Measurements from ENCODE around the gene CDC20. TPM values are rescaled to one million over a fixed set of nuclear protein-coding genes. Genes with fewer than 3 reads are reported as not detected.

The CDC20 gene
- total RNA-seq, result 24.5 TPM

DNA sequence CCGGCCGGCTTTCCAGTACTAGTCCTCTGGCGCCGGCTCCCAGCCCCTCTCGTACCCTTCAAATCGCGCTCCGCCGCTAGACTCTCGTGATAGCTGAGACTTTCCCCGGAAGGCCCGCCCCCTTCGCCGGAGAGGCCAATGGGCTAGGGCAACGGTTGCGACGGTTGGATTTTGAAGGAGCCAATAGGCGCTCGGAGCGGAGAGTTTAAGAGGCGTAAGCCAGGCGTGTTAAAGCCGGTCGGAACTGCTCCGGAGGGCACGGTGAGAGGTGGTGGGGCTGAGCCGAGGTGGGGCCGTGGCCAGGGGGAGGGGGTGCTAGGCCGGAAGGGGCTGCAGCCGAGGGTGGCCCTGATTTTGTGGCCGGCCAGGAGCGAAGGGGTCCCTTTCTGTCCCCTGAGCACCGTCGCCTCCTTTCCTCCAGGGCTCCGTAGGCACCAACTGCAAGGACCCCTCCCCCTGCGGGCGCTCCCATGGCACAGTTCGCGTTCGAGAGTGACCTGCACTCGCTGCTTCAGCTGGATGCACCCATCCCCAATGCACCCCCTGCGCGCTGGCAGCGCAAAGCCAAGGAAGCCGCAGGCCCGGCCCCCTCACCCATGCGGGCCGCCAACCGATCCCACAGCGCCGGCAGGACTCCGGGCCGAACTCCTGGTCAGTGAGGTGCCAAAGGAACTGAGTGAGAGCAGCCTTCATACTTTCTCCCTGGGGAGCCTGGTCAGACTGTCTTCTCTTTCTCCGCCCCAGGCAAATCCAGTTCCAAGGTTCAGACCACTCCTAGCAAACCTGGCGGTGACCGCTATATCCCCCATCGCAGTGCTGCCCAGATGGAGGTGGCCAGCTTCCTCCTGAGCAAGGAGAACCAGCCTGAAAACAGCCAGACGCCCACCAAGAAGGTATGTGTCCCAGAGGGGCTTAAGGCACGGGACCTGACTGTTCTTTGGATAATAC lies at the start of gene CDC20:
TSS of gene CDC20 (plus strand) at position 236 of the 948 bp plus-strand sequence. CDS start at position 471, 235 bp downstream.

DNA sequence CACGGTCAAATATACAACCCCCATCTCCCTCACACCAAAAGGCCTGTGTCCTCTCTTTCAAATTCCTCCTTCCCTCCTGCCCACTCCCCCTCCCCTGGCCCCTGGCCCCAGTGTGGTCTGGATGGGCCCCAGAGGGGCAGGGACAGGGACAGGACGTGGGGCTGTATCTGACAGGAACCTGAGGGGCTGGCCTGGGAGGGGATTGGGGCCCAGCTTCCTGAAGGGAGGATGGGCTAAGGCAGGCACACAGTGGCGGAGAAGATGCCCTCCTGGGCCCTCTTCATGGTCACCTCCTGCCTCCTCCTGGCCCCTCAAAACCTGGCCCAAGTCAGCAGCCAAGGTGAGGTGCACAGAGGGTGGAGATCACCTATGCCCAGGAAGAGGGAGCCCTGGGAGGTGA lies 21.2 kb upstream of the CDC20 start, which contains the start of gene MPL:
TSS of gene MPL (plus strand) at position 231 of the 400 bp plus-strand sequence. CDS start at position 262, 31 bp downstream.

DNA sequence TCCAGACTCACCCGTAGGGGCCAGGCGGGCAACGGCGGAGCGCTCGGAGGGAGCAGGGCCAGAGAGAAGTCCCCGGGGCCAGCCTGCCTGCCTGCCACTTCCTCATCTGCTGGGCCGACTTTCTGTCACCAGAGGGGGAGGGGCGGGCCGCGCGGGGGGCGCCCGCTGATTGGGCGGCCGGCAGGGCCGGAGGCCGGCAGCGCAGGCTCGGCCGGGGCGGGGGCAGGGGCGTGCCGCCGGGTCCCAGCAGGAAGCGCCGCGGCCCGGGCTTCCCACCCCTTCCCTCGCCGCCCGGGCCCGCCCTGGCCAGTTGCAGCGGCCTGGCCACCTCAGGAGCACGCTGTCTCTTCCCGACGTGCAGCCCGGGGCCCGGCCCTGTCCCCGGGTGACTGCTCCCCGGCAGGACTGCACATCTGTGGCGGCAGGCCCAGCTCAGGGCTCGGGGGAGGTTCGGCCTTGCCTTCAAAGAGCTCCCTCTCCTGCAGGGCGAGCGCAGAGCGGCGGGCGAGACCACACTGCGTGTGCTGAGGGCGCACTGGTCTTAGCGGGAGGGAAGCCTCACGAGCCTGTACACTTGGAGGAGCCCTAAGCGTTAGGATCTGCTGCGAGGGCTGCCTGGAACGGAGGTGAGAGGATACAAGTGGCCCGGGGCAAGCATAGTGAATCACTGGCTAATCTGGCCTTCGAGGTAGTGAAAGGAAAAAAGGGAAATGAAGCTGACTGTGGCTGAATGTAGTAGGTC lies 9.3 kb downstream of the CDC20 start, which contains the start of gene ELOVL1:
TSS of gene ELOVL1 (minus strand) at position 108 of the 742 bp plus-strand sequence. CDS start 2,402 bp downstream, outside the sequence.

DNA sequence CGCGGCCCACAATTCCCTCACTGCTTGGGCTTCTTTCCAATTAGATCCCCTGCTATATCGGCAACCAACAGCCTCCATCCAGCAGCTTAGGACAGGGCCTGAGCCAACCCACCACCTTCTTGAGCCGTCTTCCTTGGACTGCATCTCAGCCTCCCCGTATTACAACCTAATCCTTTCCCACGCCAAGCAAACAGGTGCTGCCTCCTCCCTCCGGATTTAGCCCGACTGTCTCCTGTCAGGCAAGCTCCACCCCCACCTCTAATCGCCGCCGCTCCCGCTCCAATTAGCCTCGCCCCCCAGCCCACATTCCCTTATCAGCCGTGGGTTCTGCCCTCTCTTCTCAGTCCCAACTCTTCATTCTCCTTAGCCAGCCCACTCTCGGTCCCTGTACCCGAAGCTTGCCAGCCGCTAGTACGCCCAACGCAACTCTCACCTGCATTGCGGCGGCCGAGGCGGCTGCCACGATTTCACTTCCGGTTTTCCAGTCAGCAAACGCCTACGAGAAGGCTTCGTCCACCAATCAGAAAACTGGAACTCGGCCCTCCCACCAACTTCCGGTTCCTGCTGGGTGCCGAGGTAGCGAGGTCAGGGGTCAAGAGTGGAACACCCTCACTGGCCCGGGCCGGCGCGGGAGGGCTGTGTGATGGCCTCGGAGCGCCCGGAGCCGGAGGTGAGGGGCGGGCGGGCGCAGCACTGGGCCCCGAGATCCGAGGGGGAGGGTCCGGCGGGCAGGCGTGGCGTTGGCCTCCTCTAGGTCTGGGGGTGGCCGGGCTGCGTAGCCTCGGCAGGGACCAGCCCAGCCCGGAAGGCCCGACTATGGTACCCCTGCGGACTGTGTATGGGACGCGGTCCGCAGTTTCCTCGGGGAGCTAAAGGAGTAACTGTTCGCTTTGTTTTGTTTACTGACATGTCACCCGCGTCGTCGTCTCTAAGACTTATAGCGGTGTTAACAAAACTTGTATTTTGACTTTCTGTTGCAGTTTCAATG lies 30.8 kb downstream of the CDC20 start, which contains the start of the genes MED8 and SZT2:
TSS of gene MED8 (minus strand) at position 475 of the 988 bp plus-strand sequence. CDS start at position 439, 36 bp downstream.
TSS of gene SZT2 (plus strand) at position 574 of the 988 bp plus-strand sequence. CDS start at position 644, 70 bp downstream.

Other genes starting within 250 kb of the CDC20 start
- 30.8 TPM for gene EBNA1BP2, start 186.7 kb upstream of the CDC20 start, total RNA-seq
- gene CFAP57, start 186.7 kb upstream of the CDC20 start, total RNA-seq, result 0.70 TPM
- gene TMEM125, start 89.0 kb upstream of the CDC20 start, total RNA-seq, result 9.1 TPM
- 12.9 TPM for gene C1orf210, start 73.4 kb upstream of the CDC20 start, total RNA-seq
- gene TIE1, start 58.0 kb upstream of the CDC20 start, total RNA-seq, result 87.1 TPM
- 0.58 TPM for gene MPL, start 21.2 kb upstream of the CDC20 start, total RNA-seq
- 24.7 TPM for gene ELOVL1, start 9.0 kb downstream of the CDC20 start, total RNA-seq
- 21.8 TPM for gene MED8, start 30.8 kb downstream of the CDC20 start, total RNA-seq
- 47.8 TPM for gene SZT2, start 30.9 kb downstream of the CDC20 start, total RNA-seq
- gene HYI, start 95.0 kb downstream of the CDC20 start, total RNA-seq, result 78.1 TPM
- 151 TPM for gene PTPRF, start 171.9 kb downstream of the CDC20 start, total RNA-seq